GM12878 (cell line): Measurements from ENCODE around the gene GABRB2. TPM values are rescaled to one million over a fixed set of nuclear protein-coding genes. Genes with fewer than 3 reads are reported as not detected.

Experiments
- ATAC-seq: fragments of 200-7000 bp; cut with Tn5 transposase; 3 replicates; pipeline ENCODE4 v1.9.1; 2020; ENCODE audit warnings: mild to moderate bottlenecking, moderate library complexity
- BruUV-seq: library from RNA; stranded (reverse); fragments of 400-500 nt; replicated peaks from 2 replicates; lab custom pipeline; 2021; lab: Mats Ljungman, UMichigan
- CTCF ChIA-PET: fragments of 300-600 bp; sonication (Branson Sonifier 250); formaldehyde crosslinking; extraction: SDS; loops from one replicate; lab custom pipeline; 2021; ENCODE audit warnings: inconsistent platforms; lab: Yijun Ruan, JAX
- POLR2A ChIA-PET: fragments of 350-600 bp; formaldehyde crosslinking; extraction: SDS; loops from one replicate; lab custom pipeline; 2021; ENCODE audit warnings: inconsistent platforms; lab: Charles Lee
- RAD21 ChIA-PET: fragments of 300-600 bp; sonication (Branson Sonifier 250); formaldehyde crosslinking; loops from one replicate; lab custom pipeline; 2023; ENCODE audit warnings: antibody characterized with exemption; ENCODE audit not compliant: unreplicated experiment; lab: Charles Lee
- SMC1A ChIA-PET: fragments of 300-600 bp; sonication (Branson Sonifier 250); formaldehyde crosslinking; loops from one replicate; lab custom pipeline; 2023; ENCODE audit not compliant: unreplicated experiment, uncharacterized antibody; lab: Charles Lee
- DNase-seq: peaks from one replicate; pipeline ENCODE4 v3.0.0-alpha.2; 2011; ENCODE audit warnings: low read depth, low spot score
- FAIRE-seq: peaks from 3 replicates; lab custom pipeline; 2011; peaks lifted over from hg19 to GRCh38; lab: Jason Lieb, UNC
- H2AFZ ChIP-seq: 2 replicates; pipeline ENCODE4 v1.6.0; 2011; ENCODE audit warnings: low read depth, low read length, control low read depth; ENCODE audit not compliant: control insufficient read depth
- H3K27ac ChIP-seq: 2 replicates; pipeline ENCODE4 v1.5.1; 2011; ENCODE audit warnings: control low read depth; ENCODE audit not compliant: control insufficient read depth, insufficient read depth
- H3K27me3 ChIP-seq, 2 experiments: replicated peaks in 1 of 2; 2 replicates each; pipeline versions ENCODE4 v1.6.0 to v1.6.1; 2011; ENCODE audit warnings: low read length in 1 of 2; ENCODE audit not compliant: control insufficient read depth in 2 of 2, insufficient read depth in 2 of 2
- H3K36me3 ChIP-seq, 2 experiments: 2 replicates each; pipeline ENCODE4 v1.5.1; 2011; ENCODE audit warnings: low read length in 1 of 2; ENCODE audit not compliant: control insufficient read depth in 2 of 2, insufficient read depth in 2 of 2
- H3K4me1 ChIP-seq: 2 replicates; pipeline ENCODE4 v1.6.1; 2011; ENCODE audit warnings: mild to moderate bottlenecking, low read length, moderate library complexity, mixed read lengths; ENCODE audit not compliant: control insufficient read depth, insufficient read depth
- H3K4me2 ChIP-seq: 2 replicates; pipeline ENCODE4 v1.6.0; 2011; ENCODE audit warnings: control low read depth; ENCODE audit not compliant: control insufficient read depth, insufficient read depth
- H3K4me3 ChIP-seq: fragments of 200-600 bp; sonication (generic); 2 replicates; pipeline ENCODE4 v1.5.1; 2016
- H3K79me2 ChIP-seq: 2 replicates; pipeline ENCODE4 v1.6.0; 2011; ENCODE audit warnings: low read length; ENCODE audit not compliant: control insufficient read depth, insufficient read depth
- H3K9ac ChIP-seq: 2 replicates; pipeline ENCODE4 v1.8.0; 2011; ENCODE audit warnings: low read length, control low read depth, mixed read lengths; ENCODE audit not compliant: control insufficient read depth, insufficient read depth
- H3K9me3 ChIP-seq: replicated peaks from 3 replicates; pipeline ENCODE4 v1.5.1; 2011; ENCODE audit warnings: mild to moderate bottlenecking, low read length; ENCODE audit not compliant: control insufficient read depth, insufficient read depth
- H4K20me1 ChIP-seq: 2 replicates; pipeline ENCODE4 v1.6.0; 2011; ENCODE audit not compliant: control insufficient read depth, insufficient read depth
- BHLHE40 ChIP-seq, 2 experiments: fragments of 450-650 bp in 1 of 2; IDR thresholded peaks; 2 replicates each; pipeline ENCODE4 v1.6.1; 2011 to 2017; ENCODE audit warnings: low read depth in 2 of 2, borderline replicate concordance in 1 of 2, improper control_type of control experiment in 1 of 2, low read length in 1 of 2, mild to moderate bottlenecking in 1 of 2
- BRCA1 ChIP-seq: IDR thresholded peaks from 2 replicates; pipeline ENCODE4 v1.6.1; 2011; ENCODE audit warnings: low read depth, low read length, improper control_type of control experiment
- CHD1 ChIP-seq: IDR thresholded peaks from 2 replicates; pipeline ENCODE4 v1.6.1; 2012; ENCODE audit warnings: low read depth, low read length, improper control_type of control experiment
- E2F8 ChIP-seq: fragments of 450-650 bp; IDR thresholded peaks from 2 replicates; pipeline ENCODE4 v1.6.1; 2018; ENCODE audit warnings: mild to moderate bottlenecking, low read depth, moderate library complexity; ENCODE audit not compliant: partially characterized antibody
- HDAC2 ChIP-seq: fragments of 200-600 bp; sonication (generic); IDR thresholded peaks from 2 replicates; pipeline ENCODE4 v1.6.1; 2017
- PAX5 ChIP-seq: IDR thresholded peaks from 2 replicates; pipeline ENCODE4 v1.6.1; 2011; ENCODE audit warnings: low read depth, low read length, borderline replicate concordance
- WGBS: methylation state at CpG from one replicate; pipeline ENCODE4 v1.1.6; 2016; ENCODE audit warnings: low lambda C conversion rate; ENCODE audit not compliant: insufficient replicate concordance, insufficient coverage; ENCODE audit errors: missing lambda C conversion rate; 5-methylcytosine and 5-hydroxymethylcytosine counted together
- in situ Hi-C: fragments of 300-500 bp; cut with MboI; formaldehyde crosslinking; loops from 9 replicates; pipeline ENCODE4 v1.14.3; 2018; ENCODE audit warnings: mixed read lengths
- intact Hi-C: fragments of 100-400 bp; cut with micrococcal nuclease; formaldehyde crosslinking; loops from one replicate; pipeline ENCODE4 v1.14.2; 2022; ENCODE audit not compliant: unreplicated experiment
- polyA plus RNA-seq, 11 experiments: library from polyadenylated mRNA; depleted of rRNA in 4 of 11; unstranded in 6 of 11; stranded (reverse) in 5 of 11; fragments of >200 nt; fragmentation: Nextera tagmentation in 4 of 11; fragmentation: Illumina TruSeq in 1 of 11; extraction: Ambion mirVana in 4 of 11; extraction: Trizol in 1 of 11; gene quantifications; 1 replicate in 1 of 11; 2 replicates in 10 of 11; pipeline versions ENCODE4 v1.2.1 to v1.2.3, GENCODE V29; 2011 to 2016; ENCODE audit warnings: inconsistent platforms in 2 of 11, missing spikeins in 2 of 11, low read depth in 1 of 11
- total RNA-seq, 4 experiments: library from RNA; depleted of rRNA in 3 of 4; stranded (reverse); fragments of >200 nt in 3 of 4; fragmentation: Illumina TruSeq in 1 of 4; extraction: Trizol in 1 of 4; gene quantifications; 2 replicates each; pipeline versions ENCODE4 v1.2.1 to v1.2.3, GENCODE V29; 2013 to 2021

The GABRB2 gene
- total and polyA plus RNA-seq, 10 of the 15 experiments (the other 5 are each of a cell fraction or from before 2014, with no cell fraction given): 0.12 to 0.85 (median 0.43) TPM

- CTCF ChIA-PET: no interaction called here
Measured at GRCh38 chr5:161261668-161262323, 284.7 kb downstream of the GABRB2 start.

More at GRCh38 chr5:161261668-161262323, 284.7 kb downstream of the GABRB2 start:
- H3K4me3 ChIP-seq: no peak overlapping the region
- no peak for FAIRE-seq
- ChIA-PET RAD21 (no interaction called here), POLR2A (no interaction called here), SMC1A (no interaction called here)
- WGBS: 75% methylated on average over 4 of the region's 4 CpGs
- H3K79me2 ChIP-seq: no peaks in the 10 kb centered on the region
- in situ Hi-C loops (no loop called here), intact Hi-C loops (loop anchor here (5.0 kb wide), 1 partner anchor 51 kb away; no protein-coding TSS in a partner anchor)
- H3K9me3 ChIP-seq: no peaks in the 10 kb centered on the region
- no peak overlapping the region for H3K9ac ChIP-seq
- peak; percentile 48 for ATAC-seq
- TF ChIP-seq BRCA1: no peak
- TF ChIP-seq CHD1: no peak
- no peak for TF ChIP-seq BHLHE40 (IDR thresholded peaks at IDR 0.05; ENCODE audit: borderline replicate concordance in 1 of 2, low read depth in 2 of 2, low read length in 1 of 2)
- TF ChIP-seq E2F8: no peak
- no peak for TF ChIP-seq HDAC2
- no peak for TF ChIP-seq PAX5
- DNase-seq: no peak
- no peaks in the 10 kb centered on the region for H4K20me1 ChIP-seq
- no peak overlapping the region for H2AFZ ChIP-seq
- H3K4me1 ChIP-seq: no peaks in the 10 kb centered on the region
- H3K4me2 ChIP-seq: no peak overlapping the region
- H3K27ac ChIP-seq: no peak overlapping the region
- no TSS peak for BruUV-seq
- no peaks in the 10 kb centered on the region for H3K27me3 ChIP-seq
- no peaks in the 10 kb centered on the region for H3K36me3 ChIP-seq
